Keratinocyte (primary cell): ENCODE data around the gene RPL32. TPM values are rescaled to one million over a fixed set of nuclear protein-coding genes. Genes with fewer than 3 reads are reported as not detected.

Experiments
- DNase-seq: peaks from one replicate; pipeline ENCODE4 v3.0.0-alpha.2; 2011; ENCODE audit warnings: low read depth, missing footprints, low spot score
- FAIRE-seq: peaks from 2 replicates; lab custom pipeline; 2011; peaks lifted over from hg19 to GRCh38; lab: Jason Lieb, UNC
- H2AFZ ChIP-seq: 2 replicates; pipeline ENCODE4 v1.6.0; 2012; ENCODE audit warnings: low read length, control low read depth, inconsistent platforms; ENCODE audit not compliant: control insufficient read depth
- H3K27ac ChIP-seq: 2 replicates; pipeline ENCODE4 v1.5.1; 2011; ENCODE audit warnings: low read length; ENCODE audit not compliant: control insufficient read depth, insufficient read depth
- H3K27me3 ChIP-seq: 3 replicates; pipeline ENCODE4 v1.6.0; 2011; ENCODE audit warnings: low read length; ENCODE audit not compliant: control insufficient read depth, insufficient read depth; ENCODE audit errors: extremely low read depth
- H3K36me3 ChIP-seq, 2 experiments: 2 replicates in 1 of 2; 3 replicates in 1 of 2; pipeline ENCODE4 v1.5.1; 2011; ENCODE audit warnings: low read length in 2 of 2, mild to moderate bottlenecking in 1 of 2; ENCODE audit not compliant: control insufficient read depth in 2 of 2, insufficient read depth in 2 of 2; ENCODE audit errors: extremely low read depth in 1 of 2
- H3K4me1 ChIP-seq: 3 replicates; pipeline ENCODE4 v1.5.1; 2011; ENCODE audit warnings: low read length; ENCODE audit not compliant: control insufficient read depth, insufficient read depth; ENCODE audit errors: extremely low read depth
- H3K4me2 ChIP-seq: 3 replicates; pipeline ENCODE4 v1.6.0; 2011; ENCODE audit warnings: low read depth, low read length; ENCODE audit not compliant: control insufficient read depth, insufficient read depth; ENCODE audit errors: extremely low read depth
- H3K4me3 ChIP-seq, 3 experiments: fragments of 200-600 bp in 1 of 3; sonication (generic) in 1 of 3; 2 replicates in 2 of 3; 3 replicates in 1 of 3; pipeline ENCODE4 v1.5.1; 2011 to 2016; ENCODE audit warnings: low read length in 3 of 3, mild to moderate bottlenecking in 3 of 3, control low read depth in 2 of 3, inconsistent platforms in 1 of 3, low read depth in 1 of 3, mixed read lengths in 1 of 3, mixed run types in 1 of 3, moderate library complexity in 1 of 3; ENCODE audit not compliant: control insufficient read depth in 2 of 3, insufficient read depth in 2 of 3; ENCODE audit errors: extremely low read depth in 1 of 3
- H3K79me2 ChIP-seq: 2 replicates; pipeline ENCODE4 v1.6.0; 2012; ENCODE audit warnings: low read length; ENCODE audit not compliant: control insufficient read depth, insufficient read depth
- H3K9ac ChIP-seq: 3 replicates; pipeline ENCODE4 v1.6.0; 2011; ENCODE audit warnings: low read length; ENCODE audit not compliant: control insufficient read depth, insufficient read depth; ENCODE audit errors: extremely low read depth
- H3K9me1 ChIP-seq: 3 replicates; pipeline ENCODE4 v1.6.0; 2011; ENCODE audit warnings: low read length; ENCODE audit not compliant: control insufficient read depth, insufficient read depth; ENCODE audit errors: extremely low read depth
- H3K9me3 ChIP-seq: 2 replicates; pipeline ENCODE4 v1.5.1; 2012; ENCODE audit warnings: low read depth, low read length; ENCODE audit not compliant: control insufficient read depth
- H4K20me1 ChIP-seq: 3 replicates; pipeline ENCODE4 v1.6.0; 2011; ENCODE audit warnings: low read length; ENCODE audit not compliant: control insufficient read depth, insufficient read depth; ENCODE audit errors: extremely low read depth
- CTCF ChIP-seq, 3 experiments: IDR thresholded peaks in 1 of 3; conservative IDR thresholded peaks in 1 of 3; optimal IDR thresholded peaks in 1 of 3; 2 replicates in 2 of 3; 3 replicates in 1 of 3; pipeline versions ENCODE3 to v1.5.1; 2011; ENCODE audit warnings: low read length in 3 of 3, mild to moderate bottlenecking in 3 of 3, moderate library complexity in 2 of 3, control low read depth in 1 of 3, inconsistent platforms in 1 of 3; ENCODE audit not compliant: insufficient read depth in 2 of 3; ENCODE audit errors: extremely low read depth in 1 of 3
- EZH2 ChIP-seq: IDR thresholded peaks from one replicate; pipeline ENCODE4 v1.6.1; 2012; ENCODE audit warnings: inconsistent platforms, mild to moderate bottlenecking, low read length, moderate library complexity
- dilution Hi-C: fragments of 300-500 bp; cut with MboI; formaldehyde crosslinking; loops from one replicate; pipeline ENCODE4 v1.7.0; 2020; ENCODE audit warnings: low sequenced_read_pairs; ENCODE audit not compliant: extremely low pct_ligation_motif_present
- polyA plus RNA-seq, 5 experiments: library from polyadenylated mRNA; depleted of rRNA in 3 of 5; stranded (reverse) in 3 of 5; stranded (forward) in 1 of 5; unstranded in 1 of 5; fragments of >200 nt; gene quantifications; 1 replicate in 1 of 5; 2 replicates in 3 of 5; 3 replicates in 1 of 5; pipeline versions ENCODE4 v1.2.1 to v1.2.3, GENCODE V29; 2011 to 2012; ENCODE audit warnings: missing spikeins in 2 of 5, low read depth in 1 of 5, low replicate concordance in 1 of 5

The RPL32 gene
- polyA plus RNA-seq, 1 donor (not counting 4 experiments of a cell fraction or from before 2014, with no cell fraction given), result 2,534 TPM

- peaks cover 33% of the 10 kb centered on the region for H3K27me3 ChIP-seq
- dilution Hi-C loops, result no loop called here
Measured at GRCh38 chr3:12869035-12869621, 27.8 kb upstream of the RPL32 start.

GRCh38 chr3:12868039-12869034, 27.0 kb upstream of the RPL32 start:
- Histone ChIP-seq H3K79me2 (no peaks in the 10 kb centered on the region), H3K36me3 (no peaks in the 10 kb centered on the region), H3K4me3 (no peak overlapping the region), H3K4me1 (no peaks in the 10 kb centered on the region), H3K4me2 (no peak overlapping the region), H3K9me3 (peaks cover 8% of the 10 kb centered on the region), H3K27ac (no peak overlapping the region), H3K9ac (no peak overlapping the region), H4K20me1 (no peaks in the 10 kb centered on the region), H3K9me1 (no peaks in the 10 kb centered on the region), H2AFZ (no peak overlapping the region), H3K27me3 (peaks cover 32% of the 10 kb centered on the region)
- dilution Hi-C loops, result no loop called here
- TF ChIP-seq EZH2 (no peak), CTCF (optimal IDR thresholded peaks at IDR 0.05 in 1 of 3, IDR thresholded peaks at IDR 0.05 in 1 of 3, conservative IDR thresholded peaks at IDR 0.05 in 1 of 3; ENCODE audit: extremely low read depth in 1 of 3, insufficient read depth in 2 of 3, low read length in 3 of 3) (peak; percentile 82 to 91 (median 82))
- FAIRE-seq (peak; percentile 74), DNase-seq (peak; percentile 44)

More at GRCh38 chr3:12869035-12869621, 27.8 kb upstream of the RPL32 start:
- H4K20me1 ChIP-seq, result no peaks in the 10 kb centered on the region
- no peaks in the 10 kb centered on the region for H3K79me2 ChIP-seq
- H3K9me1 ChIP-seq, result no peaks in the 10 kb centered on the region
- H3K4me3 ChIP-seq, result no peak overlapping the region
- H3K4me2 ChIP-seq, result no peak overlapping the region
- no peaks in the 10 kb centered on the region for H3K4me1 ChIP-seq
- FAIRE-seq (no peak), DNase-seq (no peak)
- H3K36me3 ChIP-seq, result no peaks in the 10 kb centered on the region
- no peak overlapping the region for H2AFZ ChIP-seq
- no peak overlapping the region for H3K9ac ChIP-seq
- H3K27ac ChIP-seq, result no peak overlapping the region
- no peak for TF ChIP-seq CTCF (optimal IDR thresholded peaks at IDR 0.05 in 1 of 3, IDR thresholded peaks at IDR 0.05 in 1 of 3, conservative IDR thresholded peaks at IDR 0.05 in 1 of 3; ENCODE audit: extremely low read depth in 1 of 3, insufficient read depth in 2 of 3, low read length in 3 of 3)
- no peak for TF ChIP-seq EZH2
- H3K9me3 ChIP-seq, result peaks cover 8% of the 10 kb centered on the region
